Measurements from ENCODE around the gene PPIL6. TPM values are rescaled to one million over a fixed set of nuclear protein-coding genes. Genes with fewer than 3 reads are reported as not detected.

PPIL6 gene
- total RNA-seq, 1 experiment from 2014 or later: 0.61 TPM

DNA sequence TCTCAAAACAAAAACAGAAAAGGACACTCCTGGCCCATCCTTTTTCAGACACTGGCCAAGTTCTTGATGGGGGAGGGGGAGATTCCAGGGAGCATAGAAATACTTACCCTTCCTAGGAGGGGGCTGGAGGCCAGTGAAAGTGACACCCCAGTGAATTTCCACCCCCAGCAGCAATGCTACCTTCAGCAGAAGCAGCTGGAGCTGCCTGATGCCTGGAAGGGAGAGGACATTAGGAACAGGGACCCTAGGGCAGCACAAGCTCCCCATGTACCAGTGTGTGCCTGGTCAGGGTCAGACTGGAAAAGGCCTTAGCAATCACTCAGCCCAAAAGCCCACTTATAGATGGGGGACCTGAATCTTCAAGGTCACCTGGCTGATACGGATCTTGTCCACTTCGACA lies 12.7 kb upstream of the PPIL6 start:
- H3K4me3 Mint-ChIP-seq: no peak overlapping the region
- ChIA-PET CTCF (interaction anchor here (1.2 kb wide), 1 partner anchor 13 kb away, joined by 8 read pairs; the partner anchor contains the start of genes PPIL6 and SMPD2), POLR2A (interaction anchor here (3.3 kb wide), 1 partner anchor 12 kb away, joined by 13 read pairs; the partner anchor contains the start of genes PPIL6 and SMPD2)

DNA sequence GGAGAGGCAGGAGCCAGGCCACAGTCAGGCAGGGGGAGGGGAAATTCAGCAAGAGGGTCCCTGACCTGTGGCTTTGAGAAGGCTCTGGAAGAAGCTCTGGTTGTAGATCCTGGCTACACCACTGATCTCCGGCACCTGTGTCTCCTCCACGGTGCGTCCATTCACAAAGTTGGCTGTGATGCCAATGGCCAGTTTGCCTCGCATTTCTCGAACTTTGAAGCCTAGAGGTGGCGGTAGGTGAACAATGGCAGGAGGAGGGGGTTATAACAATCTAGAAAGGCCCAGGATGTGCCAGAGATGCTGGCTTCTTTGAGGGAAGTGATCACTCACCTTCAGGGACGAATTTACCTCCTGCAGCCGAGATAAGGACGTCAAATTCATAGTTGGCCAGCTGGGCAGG lies 11.8 kb upstream of the PPIL6 start:
- POLR2A ChIA-PET: no interaction called here
- DNase-seq (ENCODE audit: low spot score) (no peak), ATAC-seq (no peak)
- Mint-ChIP-seq H3K4me3 (no peak overlapping the region), H3K27ac (no peak overlapping the region), H3K9me3 (no peaks in the 10 kb centered on the region), H3K36me3 (peaks cover 10% of the 10 kb centered on the region; the same call in 1 of the 2 replicates), H3K27me3 (ENCODE audit: low read depth) (no peaks in the 10 kb centered on the region; the same call in 1 of the 2 replicates), H3K4me1 (peaks cover 28% of the 10 kb centered on the region)
- CTCF ChIA-PET: interaction anchor here (0.6 kb wide), 1 partner anchor 8 kb away, joined by 3 read pairs; no protein-coding TSS in a partner anchor
- TF ChIP-seq ZNF219 (CRISPR knock-in tag; IDR thresholded peaks at IDR 0.05; ENCODE audit: borderline replicate concordance) (no peak), NFATC4 (CRISPR knock-in tag; IDR thresholded peaks at IDR 0.05) (no peak), ZNF671 (CRISPR knock-in tag; IDR thresholded peaks at IDR 0.05) (no peak), EMX1 (CRISPR knock-in tag; IDR thresholded peaks at IDR 0.05) (no peak), ZNF263 (CRISPR knock-in tag; IDR thresholded peaks at IDR 0.05; ENCODE audit: low read depth) (no peak), FOXP1 (CRISPR knock-in tag; IDR thresholded peaks at IDR 0.05; ENCODE audit: borderline replicate concordance) (no peak), ZNF138 (CRISPR knock-in tag; conservative IDR thresholded peaks at IDR 0.05) (no peak)
- TF ChIP-seq, protein P1, sequence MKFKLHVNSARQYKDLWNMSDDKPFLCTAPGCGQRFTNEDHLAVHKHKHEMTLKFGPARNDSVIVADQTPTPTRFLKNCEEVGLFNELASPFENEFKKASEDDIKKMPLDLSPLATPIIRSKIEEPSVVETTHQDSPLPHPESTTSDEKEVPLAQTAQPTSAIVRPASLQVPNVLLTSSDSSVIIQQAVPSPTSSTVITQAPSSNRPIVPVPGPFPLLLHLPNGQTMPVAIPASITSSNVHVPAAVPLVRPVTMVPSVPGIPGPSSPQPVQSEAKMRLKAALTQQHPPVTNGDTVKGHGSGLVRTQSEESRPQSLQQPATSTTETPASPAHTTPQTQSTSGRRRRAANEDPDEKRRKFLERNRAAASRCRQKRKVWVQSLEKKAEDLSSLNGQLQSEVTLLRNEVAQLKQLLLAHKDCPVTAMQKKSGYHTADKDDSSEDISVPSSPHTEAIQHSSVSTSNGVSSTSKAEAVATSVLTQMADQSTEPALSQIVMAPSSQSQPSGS (CRISPR knock-in tag; IDR thresholded peaks at IDR 0.05; ENCODE audit: borderline replicate concordance, low read depth): no peak
- TF ChIP-seq, protein P2, sequence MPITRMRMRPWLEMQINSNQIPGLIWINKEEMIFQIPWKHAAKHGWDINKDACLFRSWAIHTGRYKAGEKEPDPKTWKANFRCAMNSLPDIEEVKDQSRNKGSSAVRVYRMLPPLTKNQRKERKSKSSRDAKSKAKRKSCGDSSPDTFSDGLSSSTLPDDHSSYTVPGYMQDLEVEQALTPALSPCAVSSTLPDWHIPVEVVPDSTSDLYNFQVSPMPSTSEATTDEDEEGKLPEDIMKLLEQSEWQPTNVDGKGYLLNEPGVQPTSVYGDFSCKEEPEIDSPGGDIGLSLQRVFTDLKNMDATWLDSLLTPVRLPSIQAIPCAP (CRISPR knock-in tag; IDR thresholded peaks at IDR 0.05): no peak

More for the DNA sequence above, 12.7 kb upstream of the PPIL6 start:
- no peaks in the 10 kb centered on the region for H3K9me3 Mint-ChIP-seq
- no peak overlapping the region for H3K27ac Mint-ChIP-seq
- TF ChIP-seq EMX1 (CRISPR knock-in tag; IDR thresholded peaks at IDR 0.05) (no peak), ZNF423 (CRISPR knock-in tag; IDR thresholded peaks at IDR 0.05) (no peak), ETV6 (CRISPR knock-in tag; IDR thresholded peaks at IDR 0.05) (no peak), ESRRA (CRISPR knock-in tag; IDR thresholded peaks at IDR 0.05; ENCODE audit: borderline replicate concordance) (no peak), KAT7 (CRISPR knock-in tag; IDR thresholded peaks at IDR 0.05; ENCODE audit: borderline replicate concordance) (no peak), FOXK1 (CRISPR knock-in tag; IDR thresholded peaks at IDR 0.05) (no peak), SMAD3 (CRISPR knock-in tag; IDR thresholded peaks at IDR 0.05; ENCODE audit: borderline replicate concordance) (no peak), TEAD4 (CRISPR knock-in tag; IDR thresholded peaks at IDR 0.05) (no peak), NFE2L1 (CRISPR knock-in tag; IDR thresholded peaks at IDR 0.05) (no peak)
- TF ChIP-seq, protein P3, sequence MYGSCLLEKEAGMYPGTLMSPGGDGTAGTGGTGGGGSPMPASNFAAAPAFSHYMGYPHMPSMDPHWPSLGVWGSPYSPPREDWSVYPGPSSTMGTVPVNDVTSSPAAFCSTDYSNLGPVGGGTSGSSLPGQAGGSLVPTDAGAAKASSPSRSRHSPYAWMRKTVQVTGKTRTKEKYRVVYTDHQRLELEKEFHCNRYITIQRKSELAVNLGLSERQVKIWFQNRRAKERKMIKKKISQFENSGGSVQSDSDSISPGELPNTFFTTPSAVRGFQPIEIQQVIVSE (CRISPR knock-in tag; IDR thresholded peaks at IDR 0.05; ENCODE audit: borderline replicate concordance): no peak
- TF ChIP-seq, protein P4, sequence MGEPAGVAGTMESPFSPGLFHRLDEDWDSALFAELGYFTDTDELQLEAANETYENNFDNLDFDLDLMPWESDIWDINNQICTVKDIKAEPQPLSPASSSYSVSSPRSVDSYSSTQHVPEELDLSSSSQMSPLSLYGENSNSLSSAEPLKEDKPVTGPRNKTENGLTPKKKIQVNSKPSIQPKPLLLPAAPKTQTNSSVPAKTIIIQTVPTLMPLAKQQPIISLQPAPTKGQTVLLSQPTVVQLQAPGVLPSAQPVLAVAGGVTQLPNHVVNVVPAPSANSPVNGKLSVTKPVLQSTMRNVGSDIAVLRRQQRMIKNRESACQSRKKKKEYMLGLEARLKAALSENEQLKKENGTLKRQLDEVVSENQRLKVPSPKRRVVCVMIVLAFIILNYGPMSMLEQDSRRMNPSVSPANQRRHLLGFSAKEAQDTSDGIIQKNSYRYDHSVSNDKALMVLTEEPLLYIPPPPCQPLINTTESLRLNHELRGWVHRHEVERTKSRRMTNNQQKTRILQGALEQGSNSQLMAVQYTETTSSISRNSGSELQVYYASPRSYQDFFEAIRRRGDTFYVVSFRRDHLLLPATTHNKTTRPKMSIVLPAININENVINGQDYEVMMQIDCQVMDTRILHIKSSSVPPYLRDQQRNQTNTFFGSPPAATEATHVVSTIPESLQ (CRISPR knock-in tag; IDR thresholded peaks at IDR 0.05): no peak
- TF ChIP-seq, protein P5, sequence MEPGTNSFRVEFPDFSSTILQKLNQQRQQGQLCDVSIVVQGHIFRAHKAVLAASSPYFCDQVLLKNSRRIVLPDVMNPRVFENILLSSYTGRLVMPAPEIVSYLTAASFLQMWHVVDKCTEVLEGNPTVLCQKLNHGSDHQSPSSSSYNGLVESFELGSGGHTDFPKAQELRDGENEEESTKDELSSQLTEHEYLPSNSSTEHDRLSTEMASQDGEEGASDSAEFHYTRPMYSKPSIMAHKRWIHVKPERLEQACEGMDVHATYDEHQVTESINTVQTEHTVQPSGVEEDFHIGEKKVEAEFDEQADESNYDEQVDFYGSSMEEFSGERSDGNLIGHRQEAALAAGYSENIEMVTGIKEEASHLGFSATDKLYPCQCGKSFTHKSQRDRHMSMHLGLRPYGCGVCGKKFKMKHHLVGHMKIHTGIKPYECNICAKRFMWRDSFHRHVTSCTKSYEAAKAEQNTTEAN (CRISPR knock-in tag; IDR thresholded peaks at IDR 0.05): no peak
- peaks cover 10% of the 10 kb centered on the region; the same call in 1 of the 2 replicates for H3K36me3 Mint-ChIP-seq
- no peaks in the 10 kb centered on the region; the same call in 1 of the 2 replicates for H3K27me3 Mint-ChIP-seq (ENCODE audit: low read depth)
- no peak for ATAC-seq
- peaks cover 38% of the 10 kb centered on the region for H3K4me1 Mint-ChIP-seq
- no peak for DNase-seq (ENCODE audit: low spot score)
